DMS79 treated with DMSO at 0.1 percent for 48 hours (cell line): ENCODE measurements around the gene MMRN1.

Source experiments
- DNase-seq: peaks from one replicate; lab custom pipeline; 2025; lab: John Stamatoyannopoulos, UW

The MMRN1 gene, protein sequence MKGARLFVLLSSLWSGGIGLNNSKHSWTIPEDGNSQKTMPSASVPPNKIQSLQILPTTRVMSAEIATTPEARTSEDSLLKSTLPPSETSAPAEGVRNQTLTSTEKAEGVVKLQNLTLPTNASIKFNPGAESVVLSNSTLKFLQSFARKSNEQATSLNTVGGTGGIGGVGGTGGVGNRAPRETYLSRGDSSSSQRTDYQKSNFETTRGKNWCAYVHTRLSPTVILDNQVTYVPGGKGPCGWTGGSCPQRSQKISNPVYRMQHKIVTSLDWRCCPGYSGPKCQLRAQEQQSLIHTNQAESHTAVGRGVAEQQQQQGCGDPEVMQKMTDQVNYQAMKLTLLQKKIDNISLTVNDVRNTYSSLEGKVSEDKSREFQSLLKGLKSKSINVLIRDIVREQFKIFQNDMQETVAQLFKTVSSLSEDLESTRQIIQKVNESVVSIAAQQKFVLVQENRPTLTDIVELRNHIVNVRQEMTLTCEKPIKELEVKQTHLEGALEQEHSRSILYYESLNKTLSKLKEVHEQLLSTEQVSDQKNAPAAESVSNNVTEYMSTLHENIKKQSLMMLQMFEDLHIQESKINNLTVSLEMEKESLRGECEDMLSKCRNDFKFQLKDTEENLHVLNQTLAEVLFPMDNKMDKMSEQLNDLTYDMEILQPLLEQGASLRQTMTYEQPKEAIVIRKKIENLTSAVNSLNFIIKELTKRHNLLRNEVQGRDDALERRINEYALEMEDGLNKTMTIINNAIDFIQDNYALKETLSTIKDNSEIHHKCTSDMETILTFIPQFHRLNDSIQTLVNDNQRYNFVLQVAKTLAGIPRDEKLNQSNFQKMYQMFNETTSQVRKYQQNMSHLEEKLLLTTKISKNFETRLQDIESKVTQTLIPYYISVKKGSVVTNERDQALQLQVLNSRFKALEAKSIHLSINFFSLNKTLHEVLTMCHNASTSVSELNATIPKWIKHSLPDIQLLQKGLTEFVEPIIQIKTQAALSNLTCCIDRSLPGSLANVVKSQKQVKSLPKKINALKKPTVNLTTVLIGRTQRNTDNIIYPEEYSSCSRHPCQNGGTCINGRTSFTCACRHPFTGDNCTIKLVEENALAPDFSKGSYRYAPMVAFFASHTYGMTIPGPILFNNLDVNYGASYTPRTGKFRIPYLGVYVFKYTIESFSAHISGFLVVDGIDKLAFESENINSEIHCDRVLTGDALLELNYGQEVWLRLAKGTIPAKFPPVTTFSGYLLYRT

GRCh38 chr4:89894649-89895550 is at the start of gene MMRN1:
TSS of gene MMRN1 (plus strand) at chr4:89894854. CDS start at chr4:89894972, 118 bp downstream.
- DNase-seq = no peak

DNA sequence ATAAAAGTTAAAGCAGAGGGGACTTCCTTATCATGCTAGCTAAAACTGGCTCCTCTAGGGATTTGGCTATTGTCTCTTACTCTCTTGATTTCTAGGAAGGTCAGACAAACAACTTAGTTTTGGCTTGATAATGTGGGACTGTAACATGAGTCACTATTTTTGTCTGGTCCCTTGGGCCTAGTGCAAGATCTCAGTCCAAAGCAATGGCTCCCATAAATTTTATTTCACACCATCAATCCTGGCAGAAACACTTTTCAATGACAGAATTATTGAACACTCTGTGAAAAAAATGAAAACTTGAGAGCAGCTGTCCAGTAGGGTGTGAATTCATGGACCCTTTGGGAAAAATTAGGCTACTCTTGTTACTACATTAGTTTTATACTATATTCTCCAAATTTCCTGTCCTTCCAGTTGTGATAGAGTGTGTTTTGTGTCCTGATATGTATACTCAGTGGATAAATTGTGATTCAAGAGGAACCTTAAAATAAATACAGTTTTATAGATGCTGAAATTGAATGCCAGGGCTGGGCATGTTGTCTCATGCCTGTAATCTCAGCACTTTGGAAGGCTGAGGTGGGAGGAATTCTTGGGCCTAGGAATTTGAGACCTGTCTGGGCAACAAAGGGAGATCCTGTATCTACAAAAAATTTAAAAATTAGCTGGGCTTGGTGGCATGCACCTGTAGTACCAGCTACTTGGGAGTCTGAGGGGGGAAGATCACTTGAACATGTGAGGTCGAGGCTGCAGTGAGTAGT is 46.9 kb upstream of the MMRN1 start:
- no peak for DNase-seq

DNA sequence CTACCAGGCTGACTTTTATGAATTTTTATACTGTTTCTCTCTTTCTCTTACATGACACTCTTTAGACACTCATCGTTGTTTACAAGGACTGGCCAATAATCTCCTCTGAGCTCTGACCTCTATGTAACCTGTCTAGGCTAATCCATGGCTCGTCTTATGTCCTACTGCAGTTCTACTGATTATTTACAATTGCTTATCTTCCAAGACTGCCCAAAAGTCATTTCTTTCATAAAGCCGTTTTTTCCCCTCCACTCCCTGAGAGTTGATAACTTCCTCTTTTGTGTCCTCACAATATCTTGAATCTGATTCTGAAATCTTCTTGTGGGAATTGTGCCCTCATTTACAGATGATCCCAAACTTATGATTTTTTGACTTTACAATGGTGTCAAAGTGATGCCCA is 39.4 kb upstream of the MMRN1 start:
- DNase-seq = no peak

DNA sequence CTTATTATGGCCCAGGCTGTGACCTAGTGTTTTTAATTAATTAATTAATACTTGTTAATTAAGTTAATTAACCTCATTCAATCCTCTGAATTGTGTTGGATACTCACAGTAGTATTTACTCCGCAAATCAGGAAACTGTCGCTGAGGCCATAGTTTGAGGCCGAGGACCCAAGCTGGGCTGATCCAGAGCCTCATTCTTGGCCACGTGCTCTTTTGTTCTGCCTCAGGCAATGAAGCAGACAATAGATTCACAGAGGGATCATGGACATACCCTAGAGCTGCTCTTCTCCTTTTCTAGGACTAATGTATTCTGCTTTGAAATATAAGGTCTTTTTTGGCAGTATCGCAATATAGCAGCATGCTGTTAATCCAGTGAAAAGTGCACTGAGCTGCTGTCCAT is 33.7 kb upstream of the MMRN1 start:
- DNase-seq = no peak

- no peak for DNase-seq
Measured at GRCh38 chr4:89863533-89863932, 31.1 kb upstream of the MMRN1 start.

DNA sequence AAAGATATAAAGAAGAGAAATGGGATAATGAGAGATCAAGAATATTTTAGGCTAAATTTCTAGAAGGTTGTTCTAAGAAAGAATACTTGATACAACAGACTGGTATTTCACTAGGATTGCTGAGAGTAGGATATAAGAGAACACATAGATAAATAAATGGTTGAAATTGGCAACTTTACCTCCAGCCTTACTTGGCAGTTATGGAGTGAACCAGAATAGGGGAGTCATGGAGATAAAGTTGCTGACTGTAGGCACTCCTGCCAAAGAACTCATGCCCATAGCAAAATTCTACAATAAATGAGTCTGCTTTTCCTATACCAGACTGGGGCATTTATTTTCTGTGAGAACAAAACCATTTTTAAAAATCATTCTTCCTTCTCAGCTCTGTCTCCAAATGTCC is 26.4 kb upstream of the MMRN1 start:
- no peak for DNase-seq

- DNase-seq = no peak
Measured at GRCh38 chr4:89868999-89869589, 25.6 kb upstream of the MMRN1 start.

DNA sequence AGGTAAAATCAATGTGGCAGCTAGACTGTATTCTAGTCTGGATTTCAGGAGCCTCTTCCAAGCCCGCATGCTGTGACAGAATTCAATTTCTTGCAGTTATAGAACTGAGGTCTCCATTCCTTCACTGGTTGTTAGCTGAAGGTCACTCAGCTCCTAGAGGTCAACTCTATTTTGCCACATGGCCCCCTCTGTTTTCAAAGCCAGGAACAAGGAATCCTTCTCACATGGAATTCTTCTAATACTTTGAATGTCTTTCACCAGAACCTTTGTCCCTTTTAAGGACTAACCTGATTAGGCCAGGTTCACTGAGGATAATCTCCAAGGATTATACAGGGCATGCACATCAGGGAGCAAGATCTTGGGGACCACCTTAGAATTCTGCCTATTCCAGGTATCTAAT is 23.4 kb upstream of the MMRN1 start:
- DNase-seq = no peak

DNA sequence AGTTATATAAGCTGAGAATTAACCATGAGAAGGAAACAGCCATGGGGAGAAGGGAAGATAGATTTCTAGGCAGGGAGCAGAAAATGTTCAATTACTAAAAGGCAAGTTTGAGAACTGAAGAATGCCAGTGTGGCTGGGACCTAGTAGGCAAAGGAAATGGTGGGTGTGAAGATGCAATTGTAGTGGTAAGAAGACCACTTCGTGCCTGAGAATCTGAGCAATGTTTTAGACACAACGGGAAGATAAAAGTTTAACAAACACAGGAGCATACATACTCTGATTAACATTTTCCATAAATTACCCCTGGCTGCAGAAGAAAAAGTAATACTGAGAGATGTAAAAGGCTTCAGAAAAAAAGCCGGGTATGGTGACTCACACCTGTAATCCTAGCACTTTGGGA is 18.1 kb upstream of the MMRN1 start:
- DNase-seq = no peak

- DNase-seq = no peak
Measured at GRCh38 chr4:89878611-89879010, 16.0 kb upstream of the MMRN1 start.

DNA sequence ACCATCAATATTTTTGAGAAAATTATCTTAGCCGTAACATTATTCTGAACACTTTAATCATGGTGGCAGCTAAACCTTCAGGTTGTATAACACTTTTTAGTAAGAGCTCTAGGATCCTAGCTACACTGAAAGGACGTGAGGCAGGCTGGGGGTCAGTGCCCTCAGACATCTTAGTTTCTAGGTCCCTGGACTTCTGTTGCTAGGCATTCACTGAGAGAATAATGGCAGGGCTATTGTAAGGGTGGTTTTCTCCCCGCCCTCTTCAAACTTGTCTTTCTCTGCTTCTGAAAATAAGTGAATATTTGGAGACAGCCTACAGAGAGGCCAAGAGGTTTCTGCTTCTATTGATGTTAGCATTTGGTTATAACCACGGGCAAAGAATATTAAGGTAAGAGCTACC is 15.4 kb upstream of the MMRN1 start:
- DNase-seq = no peak

DNA sequence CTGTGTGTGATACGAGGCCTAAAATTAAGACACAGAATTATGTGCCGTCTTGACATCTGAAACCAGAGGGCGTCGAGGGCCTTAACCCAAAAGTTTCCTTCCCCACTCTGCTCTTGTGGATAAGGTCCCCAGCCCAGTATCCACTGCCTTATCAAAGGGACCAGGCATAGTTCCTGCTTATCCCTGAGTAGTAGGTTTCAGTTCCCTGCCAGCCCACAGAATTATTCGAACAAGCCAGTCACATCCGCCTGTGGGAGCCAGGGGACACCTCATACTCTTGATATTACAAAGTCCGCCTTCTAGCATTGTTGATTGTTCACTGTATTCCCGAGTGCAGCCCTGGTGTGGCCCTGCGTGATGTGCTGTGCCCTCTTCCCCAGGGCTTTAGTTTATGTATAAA is 5.4 kb upstream of the MMRN1 start:
- no peak for DNase-seq

- no peak for DNase-seq
Measured at GRCh38 chr4:89897867-89898266, 3.2 kb downstream of the MMRN1 start.

DNA sequence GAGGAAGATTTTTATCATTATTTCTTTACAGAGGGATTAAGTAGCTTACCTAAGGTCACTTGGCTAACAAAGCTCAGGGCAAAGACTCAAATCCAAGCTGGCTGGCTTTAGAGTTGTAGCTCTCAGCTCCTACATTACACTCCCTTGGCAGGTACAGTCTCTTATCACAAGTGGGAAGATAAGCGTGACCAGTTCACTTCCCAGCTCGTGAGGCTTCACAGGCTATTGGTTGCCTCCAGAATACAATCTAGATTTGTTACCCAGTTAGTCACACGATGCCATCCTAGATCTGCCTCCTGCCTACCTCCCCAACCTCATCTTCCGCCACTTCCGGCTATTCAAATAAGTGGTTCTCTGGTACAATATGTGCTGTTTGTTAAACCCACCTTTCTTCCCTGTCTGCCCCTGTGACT is 3.7 kb downstream of the MMRN1 start:
- no peak for DNase-seq

DNA sequence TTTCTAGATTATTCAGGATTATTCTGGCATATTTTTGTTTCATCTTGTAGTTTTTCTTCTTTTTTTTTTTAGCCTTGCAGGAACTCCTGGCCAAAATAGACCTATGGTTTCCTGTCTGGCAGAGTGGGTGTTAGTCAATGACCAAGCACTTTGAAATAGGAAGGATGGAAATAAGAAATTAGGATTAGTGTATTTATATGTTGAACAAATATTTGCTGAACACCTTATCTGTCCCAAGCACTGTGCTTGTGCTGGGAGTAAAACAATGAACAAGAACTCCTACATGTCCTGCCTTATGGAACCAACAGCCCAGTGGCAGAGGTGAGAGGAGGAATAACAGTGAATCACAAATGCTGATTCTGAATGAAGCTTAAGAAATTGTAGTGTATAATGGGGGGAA is 4.5 kb downstream of the MMRN1 start:
- no peak for DNase-seq

DNA sequence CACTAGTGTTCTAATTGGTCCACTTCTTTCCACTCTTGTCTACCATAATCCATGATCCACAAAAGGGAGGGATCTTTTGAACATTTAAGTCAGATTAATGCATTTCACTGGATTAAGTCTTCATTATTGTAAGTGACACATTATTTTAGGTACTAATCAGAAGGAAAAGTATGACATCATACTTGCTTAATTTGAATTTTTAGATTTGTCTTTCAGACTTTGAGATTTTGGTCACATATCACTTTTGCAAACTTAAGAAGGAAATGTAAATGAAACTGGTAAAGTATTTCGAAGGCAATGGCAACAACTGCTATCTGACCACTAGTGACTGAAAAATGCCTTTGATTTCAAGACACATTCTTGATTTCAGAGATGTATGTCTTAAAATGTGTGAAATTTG is 5.2 kb downstream of the MMRN1 start:
- no peak for DNase-seq

DNA sequence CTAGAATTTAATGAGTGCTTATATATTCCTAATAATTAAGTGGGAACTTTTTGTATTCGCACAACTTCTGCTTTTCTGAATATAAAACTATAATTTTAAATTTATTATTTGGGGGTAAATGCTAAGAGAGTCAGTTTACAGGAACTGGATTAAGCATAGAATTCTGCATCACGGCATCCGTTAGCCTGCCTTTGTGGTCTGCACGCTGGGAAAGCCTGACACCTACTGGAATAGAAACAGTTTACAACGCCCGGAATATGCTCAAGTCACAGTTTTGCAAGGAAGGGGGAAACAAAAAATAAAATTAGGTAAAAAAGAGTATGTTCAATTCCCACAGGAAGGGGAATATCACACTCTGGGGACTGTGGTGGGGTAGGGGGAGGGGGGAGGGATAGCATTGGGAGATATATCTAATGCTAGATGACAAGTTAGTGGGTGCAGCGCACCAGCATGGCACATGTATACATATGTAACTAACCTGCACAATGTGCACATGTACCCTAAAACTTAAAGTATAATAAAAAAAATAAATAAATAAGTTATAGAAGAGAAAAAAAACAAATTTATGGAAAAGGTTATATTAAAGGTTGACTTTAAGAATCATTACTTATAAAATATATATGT is 7.3 kb downstream of the MMRN1 start:
- DNase-seq = peak; percentile 4

DNA sequence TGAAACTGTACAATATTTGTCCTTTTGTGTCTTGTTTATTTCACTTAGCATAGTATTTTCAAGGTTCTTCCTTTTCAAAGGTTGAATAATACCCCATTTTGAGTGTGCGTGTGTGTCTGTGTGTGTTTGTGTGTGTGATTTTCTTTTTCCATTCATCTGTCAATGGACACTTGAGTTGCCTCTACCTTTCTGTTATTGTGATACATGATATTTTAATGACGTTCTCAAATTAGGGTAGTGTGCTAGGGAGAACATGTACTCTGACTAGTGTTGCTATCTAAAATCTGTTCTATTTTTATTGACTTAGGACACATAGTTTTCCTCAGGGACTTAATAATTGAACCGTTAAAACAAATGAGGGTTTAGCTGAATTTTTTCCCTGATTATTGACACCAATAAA is 9.9 kb downstream of the MMRN1 start:
- DNase-seq = no peak

- DNase-seq = no peak
Measured at GRCh38 chr4:89906316-89906715, 11.7 kb downstream of the MMRN1 start.
